Nephron (organoid): ENCODE results near the gene ZC3H8.
"Not testable (repeated sequence)": the region's sequence is repeated elsewhere in the genome, so short reads cannot be mapped to it uniquely, and the experiment has no call there.

Source experiments
- H3K27ac Mint-ChIP-seq, 3 experiments: 2 replicates each; pipeline ENCODE4 v1.8.0; 2020; ENCODE audit warnings: mixed read lengths in 3 of 3, mild to moderate bottlenecking in 2 of 3, moderate library complexity in 1 of 3
- H3K27me3 Mint-ChIP-seq: 2 replicates; pipeline ENCODE4 v1.8.0; 2021; ENCODE audit warnings: low read depth, mild to moderate bottlenecking, moderate library complexity, mixed read lengths
- H3K36me3 Mint-ChIP-seq: 2 replicates; pipeline ENCODE4 v1.8.0; 2020; ENCODE audit warnings: low read depth, mixed read lengths
- H3K4me1 Mint-ChIP-seq: 2 replicates; pipeline ENCODE4 v1.8.0; 2020; ENCODE audit warnings: mixed read lengths
- H3K4me3 Mint-ChIP-seq, 3 experiments: 2 replicates each; pipeline ENCODE4 v1.8.0; 2020; ENCODE audit warnings: mild to moderate bottlenecking in 3 of 3, mixed read lengths in 3 of 3, moderate library complexity in 2 of 3
- H3K9me3 Mint-ChIP-seq: 2 replicates; pipeline ENCODE4 v1.8.0; 2020; ENCODE audit warnings: mixed read lengths
- TF ChIP-seq, protein P1 (sequence below), 3 experiments: fragments of 200-600 bp; sonication (generic); IDR thresholded peaks; one replicate each; pipeline ENCODE4 v1.5.0; 2021; ENCODE audit warnings: antibody characterized with exemption in 3 of 3; ENCODE audit not compliant: unreplicated experiment in 3 of 3

Gene ZC3H8

DNA sequence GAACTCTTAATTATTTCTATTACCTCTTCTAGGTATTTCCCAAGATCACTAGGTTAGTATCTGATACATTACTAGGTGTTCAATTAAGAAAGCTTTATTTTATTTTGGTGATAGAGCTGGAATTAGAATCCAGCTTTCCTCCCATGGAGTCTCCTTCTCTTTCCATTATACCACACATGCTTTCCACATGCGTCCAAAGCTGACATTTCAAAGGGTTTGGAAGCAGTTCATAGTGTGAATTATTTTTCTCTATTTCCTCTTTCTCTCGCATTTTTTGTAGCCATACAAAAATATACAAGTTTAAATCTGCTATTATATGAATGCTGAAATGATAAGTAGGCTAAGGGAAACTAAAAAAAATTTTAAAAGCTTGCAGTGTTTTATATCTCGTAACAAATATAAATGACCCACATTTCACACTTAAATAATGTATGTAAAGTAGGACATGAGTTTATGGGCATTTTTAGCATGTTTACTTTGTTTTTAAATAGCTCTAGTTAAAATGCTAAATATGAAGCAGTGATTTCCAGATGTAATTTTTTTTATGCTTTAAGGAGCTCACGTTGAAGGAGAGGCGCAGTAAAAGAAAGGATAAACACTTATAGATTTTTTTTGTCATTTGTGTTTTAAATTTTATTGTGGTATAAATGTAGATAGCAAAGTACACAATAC, 40.7 kb upstream of the ZC3H8 start:
- H3K9me3 Mint-ChIP-seq, result no peaks in the 10 kb centered on the region
- peak overlapping the region in 2 of 3 experiments; percentile 64 to 68 for H3K27ac Mint-ChIP-seq
- TF ChIP-seq, protein P1, sequence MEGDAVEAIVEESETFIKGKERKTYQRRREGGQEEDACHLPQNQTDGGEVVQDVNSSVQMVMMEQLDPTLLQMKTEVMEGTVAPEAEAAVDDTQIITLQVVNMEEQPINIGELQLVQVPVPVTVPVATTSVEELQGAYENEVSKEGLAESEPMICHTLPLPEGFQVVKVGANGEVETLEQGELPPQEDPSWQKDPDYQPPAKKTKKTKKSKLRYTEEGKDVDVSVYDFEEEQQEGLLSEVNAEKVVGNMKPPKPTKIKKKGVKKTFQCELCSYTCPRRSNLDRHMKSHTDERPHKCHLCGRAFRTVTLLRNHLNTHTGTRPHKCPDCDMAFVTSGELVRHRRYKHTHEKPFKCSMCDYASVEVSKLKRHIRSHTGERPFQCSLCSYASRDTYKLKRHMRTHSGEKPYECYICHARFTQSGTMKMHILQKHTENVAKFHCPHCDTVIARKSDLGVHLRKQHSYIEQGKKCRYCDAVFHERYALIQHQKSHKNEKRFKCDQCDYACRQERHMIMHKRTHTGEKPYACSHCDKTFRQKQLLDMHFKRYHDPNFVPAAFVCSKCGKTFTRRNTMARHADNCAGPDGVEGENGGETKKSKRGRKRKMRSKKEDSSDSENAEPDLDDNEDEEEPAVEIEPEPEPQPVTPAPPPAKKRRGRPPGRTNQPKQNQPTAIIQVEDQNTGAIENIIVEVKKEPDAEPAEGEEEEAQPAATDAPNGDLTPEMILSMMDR (IDR thresholded peaks at IDR 0.05; ENCODE audit: unreplicated experiment in 3 of 3), result no peak
- no peaks in the 10 kb centered on the region for H3K27me3 Mint-ChIP-seq
- no peak overlapping the region for H3K4me3 Mint-ChIP-seq
- peaks cover 7% of the 10 kb centered on the region for H3K4me1 Mint-ChIP-seq
- peaks cover 7% of the 10 kb centered on the region for H3K36me3 Mint-ChIP-seq

DNA sequence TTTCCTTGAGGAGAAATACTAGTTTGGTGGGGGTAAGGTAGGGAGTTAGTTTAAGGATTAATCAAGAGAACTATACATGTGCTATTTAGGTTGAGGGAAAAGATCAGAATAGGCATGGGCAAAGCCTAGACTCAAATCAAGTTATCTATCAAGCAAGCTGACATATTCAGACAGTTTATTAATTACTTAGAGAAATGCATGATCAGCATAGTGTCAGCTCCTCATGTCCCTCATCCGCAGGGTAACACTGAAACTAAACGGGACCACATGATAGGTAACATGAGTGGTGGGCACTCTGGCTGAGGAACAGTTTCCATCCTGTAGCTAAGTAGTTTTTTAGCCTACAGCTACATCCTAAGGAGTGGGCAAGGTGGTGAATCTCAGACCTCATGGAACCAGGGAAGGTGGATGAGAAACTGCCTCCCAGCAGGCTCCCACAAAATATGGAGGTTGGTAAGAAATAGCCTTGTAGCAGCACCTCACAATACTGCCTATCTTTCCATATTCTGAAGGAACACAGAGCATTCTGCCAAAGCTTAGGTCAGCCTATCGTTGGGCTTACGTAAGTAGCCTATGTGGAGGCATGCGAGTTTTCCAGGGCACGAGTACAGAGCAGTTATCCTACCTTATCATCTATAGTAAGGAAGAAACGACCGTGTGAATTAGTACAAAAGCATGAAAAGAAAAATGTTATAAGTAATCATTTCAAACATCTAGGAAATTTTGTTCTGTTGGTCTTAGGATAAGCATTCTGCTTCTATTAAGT, 39.0 kb upstream of the ZC3H8 start:
- no peaks in the 10 kb centered on the region for H3K36me3 Mint-ChIP-seq
- H3K9me3 Mint-ChIP-seq, result no peaks in the 10 kb centered on the region
- no peaks in the 10 kb centered on the region for H3K27me3 Mint-ChIP-seq
- TF ChIP-seq, protein P1 (IDR thresholded peaks at IDR 0.05; ENCODE audit: unreplicated experiment in 3 of 3), result no peak
- H3K4me1 Mint-ChIP-seq, result peaks cover 11% of the 10 kb centered on the region
- H3K27ac Mint-ChIP-seq, result no peak overlapping the region
- no peak overlapping the region for H3K4me3 Mint-ChIP-seq

DNA sequence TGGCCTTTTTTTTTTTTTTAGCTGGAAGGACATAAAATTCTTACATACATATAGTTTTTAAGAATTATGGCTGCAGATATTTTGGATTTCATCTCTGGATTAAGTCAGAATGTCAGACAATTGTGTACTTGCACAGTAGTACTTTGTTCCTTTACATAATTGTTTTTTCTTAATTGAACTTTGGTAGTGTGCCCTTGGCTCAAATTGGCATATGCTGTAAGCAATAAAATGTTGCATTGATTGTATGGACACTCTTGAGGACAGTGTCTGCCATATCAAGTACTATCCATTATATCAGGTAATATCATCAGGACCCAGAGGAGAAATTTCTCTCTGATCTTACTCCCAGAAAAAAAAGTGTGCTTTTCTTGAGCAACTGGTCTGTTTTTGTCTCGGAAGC, 35.8 kb upstream of the ZC3H8 start:
- H3K36me3 Mint-ChIP-seq, result no peaks in the 10 kb centered on the region
- H3K4me3 Mint-ChIP-seq, result no peak overlapping the region
- TF ChIP-seq, protein P1 (IDR thresholded peaks at IDR 0.05; ENCODE audit: unreplicated experiment in 3 of 3), result no peak
- no peaks in the 10 kb centered on the region for H3K27me3 Mint-ChIP-seq
- no peaks in the 10 kb centered on the region for H3K9me3 Mint-ChIP-seq
- peaks cover 9% of the 10 kb centered on the region for H3K4me1 Mint-ChIP-seq
- peak overlapping the region in 1 of 3 experiments; percentile 4 for H3K27ac Mint-ChIP-seq

DNA sequence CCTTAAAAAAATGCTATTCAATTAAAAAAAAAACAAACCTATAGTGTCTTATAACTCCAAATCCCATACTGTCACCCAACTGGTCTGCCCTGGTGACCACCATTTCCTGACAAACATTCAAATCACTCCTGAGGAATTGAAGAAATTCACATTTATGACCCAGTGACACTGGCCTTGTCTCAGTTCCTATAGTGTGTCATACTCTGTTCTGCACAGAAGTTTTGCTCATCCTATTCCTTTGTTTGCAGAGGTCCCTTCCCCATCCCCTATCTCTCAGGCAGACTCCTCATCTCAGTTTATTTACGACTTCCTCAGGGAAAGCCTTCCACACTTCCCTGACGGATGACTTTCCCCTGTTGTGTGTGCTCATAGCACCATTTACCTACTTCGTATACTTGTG, 35.2 kb upstream of the ZC3H8 start:
- H3K27ac Mint-ChIP-seq, result peak overlapping the region in 2 of 3 experiments; percentile 4 to 11
- no peaks in the 10 kb centered on the region for H3K36me3 Mint-ChIP-seq
- H3K27me3 Mint-ChIP-seq, result no peaks in the 10 kb centered on the region
- no peaks in the 10 kb centered on the region for H3K9me3 Mint-ChIP-seq
- H3K4me1 Mint-ChIP-seq, result peaks cover 4% of the 10 kb centered on the region
- H3K4me3 Mint-ChIP-seq, result no peak overlapping the region
- TF ChIP-seq, protein P1 (IDR thresholded peaks at IDR 0.05; ENCODE audit: unreplicated experiment in 3 of 3), result no peak

DNA sequence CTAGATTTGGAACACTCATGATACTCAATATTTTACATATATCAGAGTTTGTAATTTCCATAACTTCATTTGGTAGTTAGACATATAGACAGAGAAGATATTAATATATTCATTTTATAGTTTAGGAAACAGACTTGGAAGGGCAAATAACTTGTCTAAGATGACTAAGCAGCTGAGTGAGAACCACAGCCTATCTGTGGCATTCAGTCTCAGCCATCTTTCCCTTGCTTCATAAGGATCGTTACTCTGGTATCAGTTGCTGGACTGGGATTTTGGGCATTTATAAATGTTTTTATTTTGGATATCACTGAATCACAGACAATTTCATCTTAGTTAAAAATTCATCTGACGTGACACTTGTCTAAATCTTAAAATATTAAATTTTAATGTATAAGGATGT, 28.7 kb upstream of the ZC3H8 start:
- H3K36me3 Mint-ChIP-seq, H3K4me3 Mint-ChIP-seq, H3K4me1 Mint-ChIP-seq, H3K9me3 Mint-ChIP-seq, H3K27me3 Mint-ChIP-seq, H3K27ac Mint-ChIP-seq: not testable (repeated sequence)

DNA sequence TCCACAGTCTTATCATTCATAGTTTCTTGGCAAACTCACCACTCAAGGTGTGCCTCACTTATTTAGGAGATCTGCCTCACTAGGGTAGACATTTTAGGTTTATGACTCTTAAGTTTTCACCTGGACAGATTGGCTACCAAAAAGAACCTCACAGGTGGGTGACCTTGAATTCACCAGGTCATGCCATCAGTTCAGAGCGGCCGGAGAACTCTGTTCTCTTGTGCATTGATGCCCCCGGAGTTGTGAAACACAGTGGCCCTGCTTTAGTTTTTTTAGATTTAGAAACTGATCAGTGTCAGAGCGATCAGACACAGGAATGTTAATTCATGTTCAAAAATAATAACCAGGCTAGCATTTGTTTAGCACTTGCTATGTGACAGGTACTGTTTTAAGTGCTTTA, 27.2 kb upstream of the ZC3H8 start:
- not testable (repeated sequence) for H3K27ac Mint-ChIP-seq, H3K4me3 Mint-ChIP-seq, H3K27me3 Mint-ChIP-seq, H3K36me3 Mint-ChIP-seq, H3K9me3 Mint-ChIP-seq, H3K4me1 Mint-ChIP-seq
